Thyroid gland (tissue), 4 donors: ENCODE measurements around the gene ZNF503. TPM values are rescaled to one million over a fixed set of nuclear protein-coding genes. Genes with fewer than 3 reads are reported as not detected.

Experiments used
- DNase-seq, 2 donors: peaks; one replicate each; pipeline ENCODE4 v3.0.0-alpha.2; 2019
- H3K27ac ChIP-seq, 3 donors: fragments of 200-600 bp; sonication (generic); 1 replicate in 2 of 3; 2 replicates in 1 of 3; pipeline ENCODE4 v1.5.1; 2016 to 2019; ENCODE audit warnings: mild to moderate bottlenecking in 1 of 3, moderate library complexity in 1 of 3
- H3K27me3 ChIP-seq: fragments of 200-600 bp; sonication (generic); one replicate; pipeline ENCODE4 v1.5.1; 2019
- H3K36me3 ChIP-seq, 2 donors: fragments of 200-600 bp; sonication (generic); one replicate each; pipeline ENCODE4 v1.5.1; 2016 to 2019
- H3K4me1 ChIP-seq, 2 donors: fragments of 200-600 bp; sonication (generic); one replicate each; pipeline ENCODE4 v1.5.1; 2017 to 2019
- H3K4me3 ChIP-seq, 3 donors: fragments of 200-600 bp; sonication (generic); replicated peaks in 1 of 3; 1 replicate in 2 of 3; 2 replicates in 1 of 3; pipeline ENCODE4 v1.5.1; 2016; ENCODE audit warnings: mild to moderate bottlenecking in 1 of 3
- H3K9me3 ChIP-seq: fragments of 200-600 bp; sonication (generic); one replicate; pipeline ENCODE4 v1.5.1; 2017
- CTCF ChIP-seq, 6 experiments: fragments of 200-600 bp in 3 of 6; fragments of 450-650 bp in 3 of 6; sonication (generic) in 3 of 6; IDR thresholded peaks; one replicate each; pipeline ENCODE4 v1.5.1; 2016 to 2019; ENCODE audit warnings: antibody characterized with exemption in 6 of 6, mild to moderate bottlenecking in 2 of 6, inconsistent platforms in 1 of 6, moderate library complexity in 1 of 6
- POLR2A ChIP-seq, 2 donors: fragments of 450-650 bp; IDR thresholded peaks; one replicate each; pipeline ENCODE4 v1.6.1; 2017; ENCODE audit warnings: antibody characterized with exemption in 2 of 2, mild to moderate bottlenecking in 2 of 2, moderate library complexity in 1 of 2
- WGBS, 2 donors: methylation state at CpG; one replicate each; pipeline ENCODE4 v1.1.5; 2017; 5-methylcytosine and 5-hydroxymethylcytosine counted together
- intact Hi-C: fragments of 100-400 bp; cut with DNase I; formaldehyde crosslinking; loops from one replicate; pipeline ENCODE4 v1.15.1; 2023
- total RNA-seq, 4 donors: library from RNA; depleted of rRNA; stranded (reverse); fragments of >200 nt; gene quantifications; one replicate each; pipeline ENCODE4 v1.2.3, GENCODE V29; 2016

The ZNF503 gene
- total RNA-seq, 4 donors from 2014 or later = 8.2 to 17.1 (median 10.9) TPM

DNA sequence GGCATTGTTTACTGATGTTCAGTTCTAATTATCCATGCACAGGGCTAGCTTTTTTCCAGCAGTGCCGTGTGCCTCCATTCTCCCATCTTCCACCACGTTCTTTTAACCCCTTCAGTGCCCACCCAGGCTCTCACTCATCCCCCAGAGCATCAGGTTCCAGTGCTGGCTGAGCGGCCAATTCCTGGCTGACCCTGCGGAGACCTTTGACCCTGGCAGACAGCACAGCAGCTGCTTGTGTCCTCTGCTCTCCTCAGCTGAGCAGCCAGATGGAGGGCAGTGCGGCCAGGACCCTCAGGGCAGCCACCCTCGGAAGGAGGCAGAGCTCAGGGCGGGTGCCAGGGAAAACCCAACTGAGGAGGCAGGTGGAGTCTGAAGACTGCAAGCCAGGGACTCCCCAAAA lies 48.4 kb downstream of the ZNF503 start:
- 60 to 74% methylated on average over 5 to 7 of the region's 7 CpGs for WGBS, 2 donors
- no peaks in the 10 kb centered on the region for H3K27me3 ChIP-seq
- no peak for DNase-seq
- H3K4me1 ChIP-seq = no peaks in the 10 kb centered on the region
- no peak overlapping the region for H3K27ac ChIP-seq
- H3K9me3 ChIP-seq = no peaks in the 10 kb centered on the region
- no peak for TF ChIP-seq CTCF (IDR thresholded peaks at IDR 0.05)
- TF ChIP-seq POLR2A (IDR thresholded peaks at IDR 0.05) = no peak
- no peak overlapping the region for H3K4me3 ChIP-seq
- intact Hi-C loops = no loop called here
- no peaks in the 10 kb centered on the region for H3K36me3 ChIP-seq

DNA sequence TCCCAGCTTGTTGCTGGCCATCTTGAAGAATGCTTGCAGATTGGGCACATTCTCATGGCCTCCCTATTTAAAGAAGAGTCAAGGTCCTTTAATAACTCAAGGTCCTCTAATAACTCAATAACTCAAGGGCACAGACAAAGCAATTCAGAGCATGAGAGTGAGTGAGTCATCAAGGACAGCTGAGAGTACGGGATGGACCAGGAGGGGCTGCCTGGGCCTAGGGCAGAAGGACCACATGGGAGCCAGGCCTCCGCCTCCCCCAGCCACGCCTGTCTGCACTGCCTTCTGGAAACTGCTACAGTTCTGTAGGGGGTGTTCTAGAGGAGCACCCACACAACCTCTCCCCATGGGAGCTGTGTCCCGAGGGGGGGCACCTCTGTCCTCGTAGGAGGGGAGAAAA lies 48.9 kb downstream of the ZNF503 start:
- intact Hi-C loops = no loop called here
- H3K36me3 ChIP-seq = no peaks in the 10 kb centered on the region
- no peaks in the 10 kb centered on the region for H3K9me3 ChIP-seq
- WGBS, 2 donors = 82 to 88% methylated on average over 5 of the region's 5 CpGs
- H3K27me3 ChIP-seq = no peaks in the 10 kb centered on the region
- H3K27ac ChIP-seq = no peak overlapping the region
- TF ChIP-seq POLR2A (IDR thresholded peaks at IDR 0.05) = no peak
- TF ChIP-seq CTCF (IDR thresholded peaks at IDR 0.05) = no peak
- DNase-seq = no peak
- no peaks in the 10 kb centered on the region for H3K4me1 ChIP-seq
- no peak overlapping the region for H3K4me3 ChIP-seq

GRCh38 chr10:75351637-75352036 lies 49.9 kb downstream of the ZNF503 start:
- DNase-seq = no peak
- 97 to 99% methylated on average over 3 of the region's 3 CpGs for WGBS, 2 donors
- Histone ChIP-seq H3K27ac (no peak overlapping the region), H3K27me3 (no peaks in the 10 kb centered on the region), H3K4me3 (no peak overlapping the region), H3K4me1 (no peaks in the 10 kb centered on the region), H3K36me3 (no peaks in the 10 kb centered on the region), H3K9me3 (no peaks in the 10 kb centered on the region)
- intact Hi-C loops = no loop called here
- TF ChIP-seq CTCF (IDR thresholded peaks at IDR 0.05) = no peak
- TF ChIP-seq POLR2A (IDR thresholded peaks at IDR 0.05) = no peak

DNA sequence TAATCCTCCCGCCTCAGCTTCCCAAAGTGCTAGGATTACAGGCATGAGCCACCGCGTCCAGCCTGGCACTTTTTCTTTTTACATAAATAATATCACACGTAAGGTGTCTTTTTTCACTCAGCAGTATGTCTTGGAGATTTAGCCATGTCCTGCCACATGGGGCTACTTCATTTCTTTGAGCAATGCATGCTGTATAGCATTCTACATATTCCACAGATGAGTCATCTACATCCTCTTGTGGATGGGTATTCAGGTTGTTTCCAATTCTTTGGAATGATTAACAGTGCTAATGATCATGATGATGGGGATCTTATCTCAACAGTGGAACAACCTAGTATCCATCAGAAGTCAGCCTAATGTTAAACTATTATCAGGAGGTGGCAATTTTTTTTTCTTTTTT lies 50.8 kb downstream of the ZNF503 start:
- TF ChIP-seq POLR2A (IDR thresholded peaks at IDR 0.05) = no peak
- no peak for TF ChIP-seq CTCF (IDR thresholded peaks at IDR 0.05)
- no peak overlapping the region for H3K4me3 ChIP-seq
- H3K9me3 ChIP-seq = no peaks in the 10 kb centered on the region
- H3K27me3 ChIP-seq = no peaks in the 10 kb centered on the region
- no peaks in the 10 kb centered on the region for H3K36me3 ChIP-seq
- H3K27ac ChIP-seq = no peak overlapping the region
- H3K4me1 ChIP-seq = no peaks in the 10 kb centered on the region
- DNase-seq = no peak
- 88 to 91% methylated on average over 4 of the region's 4 CpGs for WGBS, 2 donors
- intact Hi-C loops = no loop called here

Other genes with a start within 250 kb of the ZNF503 start
- 100 to 1,000 TPM; 113 to 144 (median 122) TPM for gene VDAC2, start 191.0 kb downstream of the ZNF503 start, total RNA-seq
- 10 to 100 TPM; 43.4 to 74.0 (median 68.7) TPM for gene COMTD1, start 165.8 kb downstream of the ZNF503 start, total RNA-seq
- 10 to 100 TPM; 16.5 to 31.7 (median 23.2) TPM for gene LRMDA, start 29.9 kb upstream of the ZNF503 start, total RNA-seq